Measurements from ENCODE around the gene LYZL1. TPM values are rescaled to one million over a fixed set of nuclear protein-coding genes. Genes with fewer than 3 reads are reported as not detected.
"Not testable (repeated sequence)": the region's sequence is repeated elsewhere in the genome, so short reads cannot be mapped to it uniquely, and the experiment has no call there.

LYZL1 gene
- total and polyA plus RNA-seq, 3 donors from 2014 or later: 37.0 to 91.3 (median 67.6) TPM

GRCh38 chr10:29328983-29329382 lies 40.1 kb downstream of the LYZL1 start:
- WGBS, 2 donors: 50 to 52% methylated on average over 3 of the region's 3 CpGs
- no peak overlapping the region for H3K4me3 ChIP-seq
- peak; percentile 39 for DNase-seq
- no peaks in the 10 kb centered on the region for H3K9me3 ChIP-seq
- intact Hi-C loops (cut with DNase I; ENCODE audit: low total_unique reads): no loop called here
- no peaks in the 10 kb centered on the region for H3K27me3 ChIP-seq
- H3K4me1 ChIP-seq: no peaks in the 10 kb centered on the region
- H3K27ac ChIP-seq: no peak overlapping the region
- H3K36me3 ChIP-seq (ENCODE audit: low read depth, missing control alignments): no peaks in the 10 kb centered on the region
- TF ChIP-seq, protein P1, sequence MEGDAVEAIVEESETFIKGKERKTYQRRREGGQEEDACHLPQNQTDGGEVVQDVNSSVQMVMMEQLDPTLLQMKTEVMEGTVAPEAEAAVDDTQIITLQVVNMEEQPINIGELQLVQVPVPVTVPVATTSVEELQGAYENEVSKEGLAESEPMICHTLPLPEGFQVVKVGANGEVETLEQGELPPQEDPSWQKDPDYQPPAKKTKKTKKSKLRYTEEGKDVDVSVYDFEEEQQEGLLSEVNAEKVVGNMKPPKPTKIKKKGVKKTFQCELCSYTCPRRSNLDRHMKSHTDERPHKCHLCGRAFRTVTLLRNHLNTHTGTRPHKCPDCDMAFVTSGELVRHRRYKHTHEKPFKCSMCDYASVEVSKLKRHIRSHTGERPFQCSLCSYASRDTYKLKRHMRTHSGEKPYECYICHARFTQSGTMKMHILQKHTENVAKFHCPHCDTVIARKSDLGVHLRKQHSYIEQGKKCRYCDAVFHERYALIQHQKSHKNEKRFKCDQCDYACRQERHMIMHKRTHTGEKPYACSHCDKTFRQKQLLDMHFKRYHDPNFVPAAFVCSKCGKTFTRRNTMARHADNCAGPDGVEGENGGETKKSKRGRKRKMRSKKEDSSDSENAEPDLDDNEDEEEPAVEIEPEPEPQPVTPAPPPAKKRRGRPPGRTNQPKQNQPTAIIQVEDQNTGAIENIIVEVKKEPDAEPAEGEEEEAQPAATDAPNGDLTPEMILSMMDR (IDR thresholded peaks at IDR 0.05): no peak

DNA sequence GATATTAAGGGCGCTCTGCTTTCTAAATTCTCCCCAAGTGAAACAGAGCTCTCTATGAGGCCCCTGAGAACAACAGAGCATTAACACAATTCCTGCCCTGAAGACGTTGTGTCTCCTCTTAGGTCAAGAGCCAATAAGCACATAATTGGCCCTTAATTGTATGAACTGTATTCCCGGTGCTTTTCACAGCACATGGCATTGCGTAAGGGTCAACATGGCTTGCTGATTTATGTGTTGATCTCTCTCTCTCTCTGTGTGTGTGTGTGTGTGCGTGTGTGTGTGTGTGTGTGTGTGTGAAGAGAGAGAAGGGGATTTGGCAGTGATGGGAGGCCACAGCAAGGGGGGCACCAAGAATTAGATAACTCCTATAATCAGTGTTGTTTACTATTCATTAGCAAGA lies 40.5 kb downstream of the LYZL1 start:
- Histone ChIP-seq H3K4me1 (no peaks in the 10 kb centered on the region), H3K9me3 (no peaks in the 10 kb centered on the region), H3K4me3 (no peak overlapping the region), H3K27ac (no peak overlapping the region), H3K36me3 (ENCODE audit: low read depth, missing control alignments) (no peaks in the 10 kb centered on the region), H3K27me3 (no peaks in the 10 kb centered on the region)
- intact Hi-C loops (cut with DNase I; ENCODE audit: low total_unique reads): no loop called here
- no peak for DNase-seq
- TF ChIP-seq, protein P1 (IDR thresholded peaks at IDR 0.05): no peak
- TF ChIP-seq POLR2A (IDR thresholded peaks at IDR 0.05): no peak
- 66 to 69% methylated on average over 5 of the region's 5 CpGs for WGBS, 2 donors

GRCh38 chr10:29332061-29332760 lies 43.3 kb downstream of the LYZL1 start:
- Histone ChIP-seq H3K27me3 (no peaks in the 10 kb centered on the region), H3K36me3 (ENCODE audit: low read depth, missing control alignments) (no peaks in the 10 kb centered on the region), H3K4me3 (no peak overlapping the region), H3K27ac (no peak overlapping the region), H3K9me3 (no peaks in the 10 kb centered on the region), H3K4me1 (no peaks in the 10 kb centered on the region)
- WGBS, 2 donors: 83 to 90% methylated on average over 4 of the region's 4 CpGs
- TF ChIP-seq, protein P1 (IDR thresholded peaks at IDR 0.05): no peak
- intact Hi-C loops (cut with DNase I; ENCODE audit: low total_unique reads): no loop called here
- DNase-seq: no peak

- H3K27ac ChIP-seq: no peak overlapping the region
- no peaks in the 10 kb centered on the region for H3K4me1 ChIP-seq
- H3K36me3 ChIP-seq (ENCODE audit: low read depth, missing control alignments): no peaks in the 10 kb centered on the region
- no peaks in the 10 kb centered on the region for H3K27me3 ChIP-seq
- intact Hi-C loops (cut with DNase I; ENCODE audit: low total_unique reads): no loop called here
- no peak for DNase-seq
- TF ChIP-seq, protein P1 (IDR thresholded peaks at IDR 0.05): no peak
- no peak overlapping the region for H3K4me3 ChIP-seq
- H3K9me3 ChIP-seq: no peaks in the 10 kb centered on the region
- WGBS, 2 donors: 56 to 63% methylated on average over 5 of the region's 5 CpGs
Observed at GRCh38 chr10:29332761-29333148, 43.9 kb downstream of the LYZL1 start.

GRCh38 chr10:29337526-29337925 lies 48.7 kb downstream of the LYZL1 start:
- H3K4me1 ChIP-seq; H3K27me3 ChIP-seq; H3K9me3 ChIP-seq; H3K27ac ChIP-seq; H3K36me3 ChIP-seq (ENCODE audit: low read depth, missing control alignments); H3K4me3 ChIP-seq; DNase-seq; intact Hi-C loops (cut with DNase I; ENCODE audit: low total_unique reads): not testable (repeated sequence)
- WGBS, 2 donors: 74 to 84% methylated on average over 4 of the region's 4 CpGs

Data from testis (tissue), 3 donors.